HCT116 (cell line): ENCODE results near the gene CENPP. TPM values are rescaled to one million over a fixed set of nuclear protein-coding genes. Genes with fewer than 3 reads are reported as not detected.

Source experiments
- ATAC-seq: fragments of 200-7000 bp; cut with Tn5 transposase; 2 replicates; pipeline ENCODE4 v1.9.1; 2020; ENCODE audit warnings: mild to moderate bottlenecking, moderate library complexity
- BruUV-seq: library from RNA; stranded (reverse); fragments of 400-500 nt; replicated peaks from 2 replicates; lab custom pipeline; 2021; lab: Mats Ljungman, UMichigan
- CTCF ChIA-PET: fragments of 300-600 bp; sonication (Branson Sonifier 250); formaldehyde crosslinking; loops from one replicate; lab custom pipeline; 2021; ENCODE audit warnings: antibody characterized with exemption; lab: Charles Lee
- POLR2A ChIA-PET: fragments of 300-600, 350-600 bp; sonication (Branson Sonifier 250); formaldehyde crosslinking; loops from one replicate; lab custom pipeline; 2021; ENCODE audit warnings: antibody characterized with exemption; lab: Charles Lee
- RAD21 ChIA-PET, 2 experiments: fragments of 300-600 bp; sonication (Branson Sonifier 250); formaldehyde crosslinking; loops; one replicate each; lab custom pipeline; 2023; ENCODE audit warnings: low total read pairs in 2 of 2; ENCODE audit not compliant: uncharacterized antibody in 2 of 2, unreplicated experiment in 2 of 2, low non-redundant PET in 1 of 2; lab: Charles Lee
- DNase-seq: peaks from one replicate; pipeline ENCODE4 v3.0.0-alpha.2; 2010; ENCODE audit warnings: low read depth, low spot score
- H2AFZ ChIP-seq: fragments of 200-600 bp; shearing (Covaris generic), sonication (generic); 2 replicates; pipeline ENCODE4 v1.6.1; 2017; ENCODE audit warnings: low read depth, mixed run types, mixed read lengths, antibody characterized with exemption, low read length; ENCODE audit not compliant: poor library complexity, severe bottlenecking
- H3K27ac ChIP-seq: 2 replicates; pipeline ENCODE4 v1.5.1; 2012; ENCODE audit warnings: low read depth, low read length
- H3K27me3 ChIP-seq: fragments of 200-600 bp; sonication (generic); 2 replicates; pipeline ENCODE4 v1.6.1; 2016; ENCODE audit warnings: mixed run types, low read length, mixed read lengths; ENCODE audit not compliant: insufficient read depth
- H3K36me3 ChIP-seq, 2 experiments: fragments of 200-500 bp in 1 of 2; fragments of 200-600 bp in 1 of 2; sonication (Bioruptor generic) in 1 of 2; sonication (generic) in 1 of 2; 2 replicates each; pipeline versions ENCODE4 v1.5.1 to v1.6.1; 2014 to 2016; ENCODE audit warnings: low read length in 2 of 2, inconsistent platforms in 1 of 2, mixed read lengths in 1 of 2, mixed run types in 1 of 2; ENCODE audit not compliant: insufficient read depth in 2 of 2, control insufficient read depth in 1 of 2
- H3K4me1 ChIP-seq, 2 experiments: fragments of 200-600 bp in 1 of 2; sonication (generic) in 1 of 2; 2 replicates each; pipeline versions ENCODE4 v1.5.1 to v1.6.1; 2012 to 2017; ENCODE audit warnings: low read length in 2 of 2, inconsistent platforms in 1 of 2, mild to moderate bottlenecking in 1 of 2, mixed read lengths in 1 of 2, mixed run types in 1 of 2, moderate library complexity in 1 of 2; ENCODE audit not compliant: insufficient read depth in 2 of 2, control insufficient read depth in 1 of 2
- H3K4me2 ChIP-seq: fragments of 200-600 bp; sonication (generic); 2 replicates; pipeline ENCODE4 v1.6.1; 2017; ENCODE audit warnings: mixed run types, low read length, mixed read lengths
- H3K4me3 ChIP-seq, 2 experiments: fragments of 200-600 bp in 1 of 2; sonication (generic) in 1 of 2; replicated peaks in 1 of 2; 2 replicates each; pipeline ENCODE4 v1.5.1; 2011 to 2016; ENCODE audit warnings: low read length in 2 of 2, control low read depth in 1 of 2, low read depth in 1 of 2, mild to moderate bottlenecking in 1 of 2, mixed read lengths in 1 of 2, mixed run types in 1 of 2
- H3K79me2 ChIP-seq: fragments of 200-600 bp; sonication (generic); 2 replicates; pipeline ENCODE4 v1.6.1; 2017; ENCODE audit warnings: mild to moderate bottlenecking, mixed run types, low read length, moderate library complexity, mixed read lengths; ENCODE audit not compliant: insufficient read depth
- H3K9ac ChIP-seq: fragments of 200-600 bp; sonication (generic); 2 replicates; pipeline ENCODE4 v1.6.1; 2016; ENCODE audit warnings: low read length, mixed read lengths
- H3K9me2 ChIP-seq: fragments of 200-600 bp; sonication (generic), shearing (Covaris generic); 2 replicates; pipeline ENCODE4 v1.6.1; 2017; ENCODE audit warnings: mixed run types, mild to moderate bottlenecking, moderate library complexity; ENCODE audit not compliant: insufficient read depth
- H3K9me3 ChIP-seq, 2 experiments: fragments of 200-500 bp in 1 of 2; fragments of 200-600 bp in 1 of 2; sonication (Bioruptor generic) in 1 of 2; sonication (generic) in 1 of 2; 2 replicates each; pipeline ENCODE4 v1.6.1; 2014 to 2017; ENCODE audit warnings: low read length in 2 of 2, mixed read lengths in 2 of 2, inconsistent platforms in 1 of 2, low read depth in 1 of 2, mild to moderate bottlenecking in 1 of 2, mixed run types in 1 of 2, moderate library complexity in 1 of 2; ENCODE audit not compliant: control insufficient read depth in 1 of 2, insufficient read depth in 1 of 2
- H4K20me1 ChIP-seq: fragments of 200-600 bp; sonication (generic), shearing (Covaris generic); 2 replicates; pipeline ENCODE4 v1.6.1; 2017; ENCODE audit warnings: mixed run types, mild to moderate bottlenecking, moderate library complexity; ENCODE audit not compliant: insufficient read depth
- CBX3 ChIP-seq: IDR thresholded peaks from 2 replicates; pipeline ENCODE4 v1.6.1; 2012; ENCODE audit warnings: low read depth
- CEBPB ChIP-seq: IDR thresholded peaks from 2 replicates; pipeline ENCODE4 v1.6.1; 2012; ENCODE audit warnings: low read depth
- CTCF ChIP-seq, 3 experiments: fragments of 200-600 bp in 1 of 3; sonication (generic) in 1 of 3; IDR thresholded peaks in 2 of 3; conservative IDR thresholded peaks in 1 of 3; 2 replicates each; pipeline ENCODE4 v1.5.1; 2012 to 2017; ENCODE audit warnings: low read depth in 2 of 3, low read length in 2 of 3, antibody characterized with exemption in 1 of 3, borderline replicate concordance in 1 of 3, control low read depth in 1 of 3, mild to moderate bottlenecking in 1 of 3, mixed read lengths in 1 of 3, mixed run types in 1 of 3, moderate library complexity in 1 of 3; ENCODE audit not compliant: insufficient read depth in 1 of 3
- ELF1 ChIP-seq: IDR thresholded peaks from 2 replicates; pipeline ENCODE4 v1.6.1; 2012; ENCODE audit warnings: low read depth, borderline replicate concordance
- EZH2 ChIP-seq: fragments of 200-600 bp; sonication (generic); IDR thresholded peaks from 2 replicates; pipeline ENCODE4 v1.6.1; 2017; ENCODE audit warnings: antibody characterized with exemption, mixed run types
- EZH2phosphoT487 ChIP-seq: fragments of 200-600 bp; IDR thresholded peaks from 2 replicates; pipeline ENCODE4 v1.6.1; 2018; ENCODE audit warnings: antibody characterized with exemption, borderline replicate concordance
- FOSL1 ChIP-seq: IDR thresholded peaks from 2 replicates; pipeline ENCODE4 v1.6.1; 2012; ENCODE audit warnings: low read depth
- MAX ChIP-seq: IDR thresholded peaks from 2 replicates; pipeline ENCODE4 v1.6.1; 2012
- POLR2A ChIP-seq: IDR thresholded peaks from 2 replicates; pipeline ENCODE4 v1.7.0; 2011; ENCODE audit warnings: borderline replicate concordance; ENCODE audit not compliant: insufficient read depth, insufficient read length; ENCODE audit errors: extremely low read depth
- RAD21 ChIP-seq: IDR thresholded peaks from 2 replicates; pipeline ENCODE4 v1.6.1; 2012; ENCODE audit warnings: low read depth, mild to moderate bottlenecking
- REST ChIP-seq: IDR thresholded peaks from 2 replicates; pipeline ENCODE4 v1.6.1; 2012; ENCODE audit warnings: low read depth
- SP1 ChIP-seq: IDR thresholded peaks from 2 replicates; pipeline ENCODE4 v1.6.1; 2012; ENCODE audit warnings: low read depth
- TCF7L2 ChIP-seq: IDR thresholded peaks from 2 replicates; pipeline ENCODE4 v1.7.0; 2011; ENCODE audit warnings: borderline replicate concordance, inconsistent platforms; ENCODE audit not compliant: insufficient read depth, insufficient read length; ENCODE audit errors: extremely low read depth
- ZBTB33 ChIP-seq: IDR thresholded peaks from 2 replicates; pipeline ENCODE4 v1.6.1; 2011; ENCODE audit warnings: mild to moderate bottlenecking, low read length, moderate library complexity; ENCODE audit not compliant: insufficient replicate concordance; ENCODE audit errors: extremely low read depth
- ZFX ChIP-seq: fragments of 450-650 bp; IDR thresholded peaks from 2 replicates; pipeline ENCODE4 v1.6.1; 2017
- ZNF274 ChIP-seq: fragments of 200-500 bp; sonication (Bioruptor generic); IDR thresholded peaks from 2 replicates; pipeline ENCODE4 v1.6.1; 2014; ENCODE audit warnings: mild to moderate bottlenecking, low read depth, low read length, inconsistent platforms
- intact Hi-C: fragments of 100-400 bp; cut with micrococcal nuclease; formaldehyde crosslinking; loops from 2 replicates; pipeline ENCODE4 v1.10.0; 2022
- total RNA-seq: library from RNA; stranded (reverse); gene quantifications from one replicate; pipeline ENCODE4 v1.2.1, GENCODE V29; 2021; ENCODE audit not compliant: unreplicated experiment

CENPP gene
- total RNA-seq, 1 experiment from 2014 or later, result 7.0 TPM

GRCh38 chr9:92514635-92515034, 188.9 kb downstream of the CENPP start:
- DNase-seq (no peak), ATAC-seq (no peak)
- BruUV-seq, result no TSS peak
- H3K4me1 ChIP-seq, result no peaks in the 10 kb centered on the region
- no peaks in the 10 kb centered on the region for H3K9me3 ChIP-seq
- no peaks in the 10 kb centered on the region for H4K20me1 ChIP-seq
- H3K27ac ChIP-seq, result no peak overlapping the region
- H2AFZ ChIP-seq, result no peak overlapping the region
- CTCF ChIA-PET, result no interaction called here
- POLR2A ChIA-PET, result no interaction called here
- TF ChIP-seq ZFX (no peak), TCF7L2 (no peak), RAD21 (no peak), CTCF (IDR thresholded peaks at IDR 0.05 in 2 of 3, conservative IDR thresholded peaks at IDR 0.05 in 1 of 3; ENCODE audit: borderline replicate concordance in 1 of 3, insufficient read depth in 1 of 3, low read depth in 2 of 3, low read length in 2 of 3) (no peak), SP1 (no peak), ZNF274 (no peak), FOSL1 (no peak), CBX3 (no peak), CEBPB (no peak), MAX (no peak), ELF1 (no peak), ZBTB33 (no peak), EZH2 (no peak), REST (no peak), POLR2A (no peak), EZH2phosphoT487 (no peak)
- H3K27me3 ChIP-seq, result no peaks in the 10 kb centered on the region
- no peaks in the 10 kb centered on the region for H3K36me3 ChIP-seq
- intact Hi-C loops, result no loop called here
- no peaks in the 10 kb centered on the region for H3K79me2 ChIP-seq
- RAD21 ChIA-PET, result interaction anchor here in 1 of 2 experiments (0.7 kb wide), 1 partner anchor 275 kb away, joined by 3 read pairs; no protein-coding TSS in a partner anchor
- H3K4me3 ChIP-seq, result no peak overlapping the region
- H3K9me2 ChIP-seq, result no peaks in the 10 kb centered on the region
- no peak overlapping the region for H3K9ac ChIP-seq
- H3K4me2 ChIP-seq, result no peak overlapping the region
